Peyer's patch (tissue), 4 donors: Measurements from ENCODE around the gene POM121.

ENCODE experiments used
- CTCF ChIP-seq, 6 experiments: fragments of 450-650 bp in 4 of 6; fragments of 200-600 bp in 2 of 6; sonication (generic) in 1 of 6; IDR thresholded peaks; one replicate each; pipeline ENCODE4 v1.5.1; 2017 to 2019; ENCODE audit warnings: antibody characterized with exemption in 6 of 6, mild to moderate bottlenecking in 3 of 6, moderate library complexity in 1 of 6
- POLR2A ChIP-seq, 2 donors: fragments of 450-650 bp; IDR thresholded peaks; one replicate each; pipeline ENCODE4 v1.5.1; 2017; ENCODE audit warnings: antibody characterized with exemption in 2 of 2, mild to moderate bottlenecking in 2 of 2, moderate library complexity in 2 of 2

GRCh38 chr7:72919256-72919775, 5.6 kb upstream of the POM121 start:
- TF ChIP-seq CTCF (IDR thresholded peaks at IDR 0.05) (no peak), POLR2A (IDR thresholded peaks at IDR 0.05) (no peak)
